ENCODE measurements around the gene MALAT1. TPM values are rescaled to one million over a fixed set of nuclear protein-coding genes. Genes with fewer than 3 reads are reported as not detected.
"Not testable (repeated sequence)": the region's sequence is repeated elsewhere in the genome, so short reads cannot be mapped to it uniquely, and the experiment has no call there.

MALAT1 gene
- total RNA-seq, 1 donor from 2014 or later = 16,459 TPM

DNA sequence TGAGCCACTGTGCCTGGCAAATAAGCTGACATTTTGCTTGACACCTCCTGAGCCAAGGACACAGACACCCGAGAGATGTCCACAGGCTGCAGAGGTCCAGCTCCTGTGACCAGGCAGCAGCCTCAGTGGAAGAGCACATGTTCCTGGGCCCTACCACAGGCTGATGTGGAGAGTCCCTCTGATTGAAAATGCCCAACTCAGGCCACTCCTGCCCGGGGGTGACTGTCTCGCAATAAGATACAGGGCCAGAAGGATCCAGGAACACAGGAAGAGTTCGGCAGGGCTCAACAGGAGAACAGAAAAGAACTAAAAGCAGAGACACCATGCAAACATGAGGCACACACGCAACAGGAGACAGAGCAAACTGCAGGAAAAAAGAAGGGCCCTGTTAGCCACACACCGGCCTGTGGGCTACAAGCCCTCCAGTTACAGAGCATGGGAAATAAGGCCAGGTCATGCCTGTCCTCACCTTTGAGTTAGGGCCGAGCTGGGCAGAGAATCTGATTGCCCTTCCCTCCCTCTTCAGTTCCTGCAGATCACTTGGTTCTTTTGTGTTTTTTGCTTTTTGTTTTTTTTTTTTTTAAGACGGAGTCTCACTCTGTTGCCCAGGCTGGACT lies 28.3 kb upstream of the MALAT1 start:
- peak overlapping the region; percentile 100 for H3K27ac ChIP-seq
- no peaks in the 10 kb centered on the region for H3K36me3 ChIP-seq
- intact Hi-C loops (cut with DNase I) = loop anchor here (1.0 to 5.0 kb wide), 2 partner anchors 37 to 50 kb away; no protein-coding TSS in a partner anchor
- peaks cover 34% of the 10 kb centered on the region for H3K4me1 ChIP-seq
- no peak for DNase-seq (ENCODE audit: extremely low spot score in 2 of 2)
- TF ChIP-seq POLR2A (IDR thresholded peaks at IDR 0.05) = no peak
- TF ChIP-seq POLR2AphosphoS5 (IDR thresholded peaks at IDR 0.05; ENCODE audit: insufficient read depth in 1 of 2, low read depth in 1 of 2) = no peak
- TF ChIP-seq, protein P1, sequence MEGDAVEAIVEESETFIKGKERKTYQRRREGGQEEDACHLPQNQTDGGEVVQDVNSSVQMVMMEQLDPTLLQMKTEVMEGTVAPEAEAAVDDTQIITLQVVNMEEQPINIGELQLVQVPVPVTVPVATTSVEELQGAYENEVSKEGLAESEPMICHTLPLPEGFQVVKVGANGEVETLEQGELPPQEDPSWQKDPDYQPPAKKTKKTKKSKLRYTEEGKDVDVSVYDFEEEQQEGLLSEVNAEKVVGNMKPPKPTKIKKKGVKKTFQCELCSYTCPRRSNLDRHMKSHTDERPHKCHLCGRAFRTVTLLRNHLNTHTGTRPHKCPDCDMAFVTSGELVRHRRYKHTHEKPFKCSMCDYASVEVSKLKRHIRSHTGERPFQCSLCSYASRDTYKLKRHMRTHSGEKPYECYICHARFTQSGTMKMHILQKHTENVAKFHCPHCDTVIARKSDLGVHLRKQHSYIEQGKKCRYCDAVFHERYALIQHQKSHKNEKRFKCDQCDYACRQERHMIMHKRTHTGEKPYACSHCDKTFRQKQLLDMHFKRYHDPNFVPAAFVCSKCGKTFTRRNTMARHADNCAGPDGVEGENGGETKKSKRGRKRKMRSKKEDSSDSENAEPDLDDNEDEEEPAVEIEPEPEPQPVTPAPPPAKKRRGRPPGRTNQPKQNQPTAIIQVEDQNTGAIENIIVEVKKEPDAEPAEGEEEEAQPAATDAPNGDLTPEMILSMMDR (IDR thresholded peaks at IDR 0.05) = no peak
- no peaks in the 10 kb centered on the region for H3K27me3 ChIP-seq
- H3K9me3 ChIP-seq = no peaks in the 10 kb centered on the region
- H3K4me3 ChIP-seq = no peak overlapping the region

DNA sequence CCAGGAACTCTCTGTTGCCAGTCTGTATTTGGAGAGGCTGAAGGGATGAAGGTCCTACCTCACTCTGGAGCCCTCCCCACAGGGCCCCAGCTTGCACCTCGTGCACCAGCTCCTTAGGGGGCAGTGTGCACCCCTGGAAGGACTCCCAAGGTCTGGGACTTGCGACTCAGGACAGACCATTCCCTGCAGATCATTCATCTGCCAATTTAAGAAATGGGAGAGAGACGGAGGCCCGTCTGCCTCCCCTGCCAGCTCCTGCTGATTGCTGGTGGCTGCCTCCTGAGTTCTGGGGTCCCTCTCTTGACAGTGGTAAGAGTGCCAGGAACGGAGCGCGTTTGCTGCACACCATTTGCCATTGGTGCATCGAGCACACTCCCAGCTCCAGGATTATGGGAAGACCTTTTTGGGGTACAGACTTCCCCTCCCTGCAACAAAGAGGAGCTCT lies 27.4 kb upstream of the MALAT1 start:
- TF ChIP-seq, protein P1 (IDR thresholded peaks at IDR 0.05) = peak; percentile 6 to 39 (median 35)
- no peak for TF ChIP-seq POLR2AphosphoS5 (IDR thresholded peaks at IDR 0.05; ENCODE audit: insufficient read depth in 1 of 2, low read depth in 1 of 2)
- peak overlapping the region; percentile 100 for H3K27ac ChIP-seq
- no peaks in the 10 kb centered on the region for H3K9me3 ChIP-seq
- H3K4me3 ChIP-seq = peak overlapping the region; percentile 23 to 36
- intact Hi-C loops (cut with DNase I) = loop anchor here (1.0 to 5.0 kb wide), 2 partner anchors 36 to 51 kb away; no protein-coding TSS in a partner anchor
- H3K27me3 ChIP-seq = no peaks in the 10 kb centered on the region
- H3K4me1 ChIP-seq = peaks cover 39% of the 10 kb centered on the region
- no peaks in the 10 kb centered on the region for H3K36me3 ChIP-seq
- DNase-seq (ENCODE audit: extremely low spot score in 2 of 2) = no peak

DNA sequence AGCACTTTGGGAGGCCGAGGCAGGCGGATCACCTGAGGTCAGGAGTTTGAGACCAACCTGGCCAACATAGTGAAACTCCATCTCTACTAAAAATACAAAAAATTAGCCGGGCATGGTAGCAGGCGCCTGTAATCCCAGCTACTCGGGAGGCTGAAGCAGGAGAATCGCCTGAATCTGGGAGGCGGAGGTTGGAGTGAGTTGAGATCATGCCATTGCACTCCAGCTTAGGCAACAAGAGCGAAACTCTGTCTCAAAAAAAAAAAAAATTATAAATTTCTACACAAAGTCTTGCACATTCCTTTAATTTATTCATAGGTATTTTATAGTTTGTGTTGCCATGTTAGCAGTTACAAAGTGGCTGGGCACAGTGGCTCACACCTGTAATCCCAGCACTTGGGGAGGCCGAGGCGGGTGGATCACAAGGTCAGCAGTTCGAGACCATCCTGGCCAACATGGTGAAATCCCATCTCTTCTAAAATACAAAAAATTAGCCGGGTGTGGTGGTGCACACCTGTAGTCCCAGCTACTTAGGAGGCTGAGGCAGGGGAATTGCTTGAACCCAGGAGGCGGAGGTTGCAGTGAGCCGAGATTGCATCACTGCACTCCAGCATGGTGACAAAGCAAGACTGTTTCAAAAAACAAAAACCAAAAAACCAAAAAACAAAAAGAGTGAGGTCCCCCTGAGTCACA lies 26.1 kb upstream of the MALAT1 start:
- Histone ChIP-seq H3K4me1 (peaks cover 48% of the 10 kb centered on the region), H3K27ac (peak overlapping the region; percentile 100), H3K4me3 (peak overlapping the region in 1 of 2 donors; percentile 13)
- intact Hi-C loops (cut with DNase I) = loop anchor here (5.0 kb wide), 1 partner anchor 35 kb away; no protein-coding TSS in a partner anchor
- not testable (repeated sequence) for DNase-seq (ENCODE audit: extremely low spot score in 2 of 2); H3K36me3 ChIP-seq; H3K27me3 ChIP-seq; H3K9me3 ChIP-seq
- peak in 1 of 2 donors; percentile 9 for TF ChIP-seq POLR2AphosphoS5 (IDR thresholded peaks at IDR 0.05; ENCODE audit: insufficient read depth in 1 of 2, low read depth in 1 of 2)

DNA sequence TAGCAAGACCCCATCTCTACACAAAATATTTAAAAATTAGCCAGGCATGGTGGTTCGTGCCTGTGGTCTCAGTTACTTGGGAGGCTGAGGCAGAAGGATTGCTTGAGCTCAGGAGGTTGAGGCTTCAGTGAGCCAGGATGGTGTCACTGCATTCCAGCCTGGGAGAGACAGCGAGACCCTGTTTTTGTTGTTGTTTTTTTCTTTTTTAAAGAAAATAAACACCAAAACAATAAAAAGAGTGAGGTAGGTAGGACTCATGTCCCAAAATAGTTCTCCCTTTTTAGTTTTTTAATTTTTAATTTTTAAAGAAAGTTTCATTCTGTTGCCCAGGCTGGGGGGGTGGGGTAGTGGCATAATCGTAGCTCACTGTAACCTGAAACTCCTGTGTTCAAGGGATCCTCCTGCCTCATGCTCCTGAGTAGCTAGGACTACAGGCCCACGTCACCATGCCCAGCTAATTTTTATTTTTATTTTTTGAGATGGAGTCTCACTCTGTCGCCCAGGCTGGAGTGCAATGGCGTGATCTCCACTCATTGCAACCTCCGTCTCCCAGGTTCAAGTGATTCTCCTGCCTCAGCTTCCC lies 25.5 kb upstream of the MALAT1 start:
- Histone ChIP-seq H3K4me1 (peaks cover 54% of the 10 kb centered on the region), H3K4me3 (no peak overlapping the region), H3K27me3 (no peaks in the 10 kb centered on the region), H3K9me3 (no peaks in the 10 kb centered on the region), H3K36me3 (no peaks in the 10 kb centered on the region), H3K27ac (peak overlapping the region; percentile 100)
- TF ChIP-seq POLR2A (IDR thresholded peaks at IDR 0.05) (no peak), POLR2AphosphoS5 (IDR thresholded peaks at IDR 0.05; ENCODE audit: insufficient read depth in 1 of 2, low read depth in 1 of 2) (no peak)
- TF ChIP-seq, protein P1 (IDR thresholded peaks at IDR 0.05) = no peak
- no peak for DNase-seq (ENCODE audit: extremely low spot score in 2 of 2)
- intact Hi-C loops (cut with DNase I) = loop anchor here (5.0 kb wide), 1 partner anchor 34 kb away; no protein-coding TSS in a partner anchor

DNA sequence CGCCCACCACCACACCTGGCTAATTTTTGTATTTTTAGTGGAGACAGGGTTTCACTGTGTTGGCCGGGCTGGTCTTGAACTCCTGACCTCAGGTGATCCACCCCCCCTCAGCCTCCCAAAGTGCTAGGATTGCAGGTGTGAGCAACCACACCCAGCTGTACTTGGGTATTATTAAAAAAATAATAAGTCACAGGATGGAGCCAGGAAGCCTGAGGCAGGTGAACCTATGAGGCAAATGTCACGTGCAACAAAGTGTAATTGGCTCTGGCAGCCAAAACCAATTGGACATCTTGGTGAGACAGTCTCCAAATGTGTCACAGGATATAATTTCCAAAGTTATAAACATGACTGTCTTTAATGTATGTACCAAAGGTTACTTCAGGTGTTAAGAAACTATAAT lies 24.0 kb upstream of the MALAT1 start:
- Histone ChIP-seq H3K27me3 (no peaks in the 10 kb centered on the region), H3K4me3 (no peak overlapping the region), H3K36me3 (no peaks in the 10 kb centered on the region), H3K4me1 (peaks cover 69% of the 10 kb centered on the region), H3K9me3 (no peaks in the 10 kb centered on the region), H3K27ac (peak overlapping the region; percentile 100)
- TF ChIP-seq POLR2A (IDR thresholded peaks at IDR 0.05) (no peak), POLR2AphosphoS5 (IDR thresholded peaks at IDR 0.05; ENCODE audit: insufficient read depth in 1 of 2, low read depth in 1 of 2) (peak in 1 of 2 donors; percentile 27)
- DNase-seq (ENCODE audit: extremely low spot score in 2 of 2) = no peak
- intact Hi-C loops (cut with DNase I) = loop anchor here (5.0 kb wide), 1 partner anchor 32 kb away; no protein-coding TSS in a partner anchor
